Psoas muscle (tissue), 8 donors: ENCODE results near the gene NBL1. TPM values are rescaled to one million over a fixed set of nuclear protein-coding genes. Genes with fewer than 3 reads are reported as not detected.
A peak's percentile ranks its signal among the peaks of the same experiment; 100 is the strongest.

Experiments
- ATAC-seq, 4 donors: fragments of 200-7000 bp; cut with Tn5 transposase; one replicate each; pipeline ENCODE4 v1.9.1; 2020; ENCODE audit warnings: moderate library complexity in 3 of 4, mild to moderate bottlenecking in 2 of 4
- DNase-seq, 2 donors: peaks; one replicate each; pipeline ENCODE4 v3.0.0-alpha.2; 2020
- H3K27ac ChIP-seq: fragments of 200-600 bp; one replicate; pipeline ENCODE4 v1.8.0; 2022
- H3K27me3 ChIP-seq, 3 donors: fragments of 200-600 bp in 1 of 3; one replicate each; pipeline versions ENCODE4 v1.6.1 to v1.8.0; 2013 to 2022; ENCODE audit warnings: low read length in 2 of 3, mild to moderate bottlenecking in 2 of 3, moderate library complexity in 1 of 3; ENCODE audit not compliant: insufficient read depth in 3 of 3
- H3K36me3 ChIP-seq, 2 donors: fragments of 200-600 bp in 1 of 2; one replicate each; pipeline versions ENCODE4 v1.6.1 to v1.8.0; 2013 to 2022; ENCODE audit warnings: low read depth in 1 of 2, mild to moderate bottlenecking in 1 of 2, moderate library complexity in 1 of 2; ENCODE audit not compliant: insufficient read depth in 1 of 2
- H3K4me1 ChIP-seq: fragments of 200-600 bp; one replicate; pipeline ENCODE4 v1.8.0; 2022
- H3K4me3 ChIP-seq: fragments of 200-600 bp; one replicate; pipeline ENCODE4 v1.8.0; 2022; ENCODE audit warnings: mild to moderate bottlenecking
- H3K9me3 ChIP-seq: fragments of 200-600 bp; one replicate; pipeline ENCODE4 v1.8.0; 2022
- CTCF ChIP-seq: fragments of 200-600 bp; IDR thresholded peaks from one replicate; pipeline ENCODE4 v1.8.0; 2022; ENCODE audit warnings: antibody characterized with exemption
- WGBS, 3 donors: extraction: QIAGEN DNeasy Blood & Tissue Kit; methylation state at CpG; one replicate each; pipeline versions ENCODE4 v1.1.6 to v1.1.7; 2013; 5-methylcytosine and 5-hydroxymethylcytosine counted together
- intact Hi-C, 2 donors: fragments of 100-400 bp; cut with DNase I; formaldehyde crosslinking; loops; one replicate each; pipeline versions ENCODE4 v1.11.0 to v1.14.2; 2022
- polyA plus RNA-seq, 3 donors: library from polyadenylated mRNA; stranded (reverse); fragments of 200-250 nt; gene quantifications; one replicate each; pipeline ENCODE4 v1.2.3, GENCODE V29; 2013
- total RNA-seq, 4 donors: library from RNA; stranded (reverse); fragmentation: NEBNext Ultra II Directional in 2 of 4; extraction: Animal tissue kit (Norgen Biotek cat#: 25700) in 2 of 4; gene quantifications; one replicate each; pipeline versions ENCODE4 v1.2.1 to v1.2.4, GENCODE V29; 2021 to 2023
- donor health status: healthy with polysubstance abuse.
- donor health status: DM: no; HTN: no; CAD: no; lungs with moderate emphysema.
- donor health status: Bipolar disorder and iron deficiency.
- donor health status: healthy.
- donor health status: DM: yes; HTN: yes; CAD: no.
- donor health status: DM: no; HTN: no; CAD: no.
- donor health status: DM: no; HTN: no; CAD: no.
- donor health status: DM: yes; HTN: yes; CAD: no.

The NBL1 gene
- total and polyA plus RNA-seq, 7 donors: 11.8 to 22.8 (median 13.0) TPM

DNA sequence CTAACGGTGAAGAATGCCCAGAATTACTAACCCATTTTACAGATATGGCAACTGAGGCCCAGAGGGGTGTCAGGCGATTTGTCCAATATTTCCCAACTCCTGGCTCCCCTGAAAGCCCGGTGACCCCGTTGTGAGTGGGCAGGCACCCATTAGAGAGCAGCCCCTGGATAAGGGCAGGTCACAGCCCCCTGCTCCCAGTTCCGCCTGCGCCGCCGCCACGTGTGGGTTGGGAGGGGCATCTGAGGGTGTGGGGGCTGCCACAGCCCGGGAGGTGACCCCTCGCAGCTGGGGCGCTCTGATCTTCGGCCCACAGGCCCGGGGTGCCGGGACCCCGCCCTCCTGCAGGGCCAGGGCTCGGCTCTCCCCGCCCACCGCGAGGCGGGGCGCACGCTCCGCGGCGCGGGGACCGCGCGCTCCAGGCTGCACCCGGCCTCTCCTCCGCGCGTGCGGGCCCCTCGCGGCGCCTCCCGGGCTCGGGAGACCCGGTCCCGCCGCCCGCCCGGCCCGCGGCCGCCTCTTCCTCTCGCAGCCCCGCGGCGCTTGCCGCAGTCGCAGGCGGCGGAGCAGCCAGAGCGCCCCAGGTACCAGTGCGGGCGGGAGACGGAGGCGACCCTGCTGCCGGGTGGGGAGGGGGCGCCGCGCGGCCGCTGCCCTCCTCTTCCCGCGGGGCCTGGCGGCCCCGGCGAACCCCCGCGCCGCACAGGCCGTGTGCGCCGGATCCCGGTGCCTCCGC lies 20.5 kb downstream of the NBL1 start, which contains the start of gene HTR6:
Gene HTR6 (plus strand): TSS at position 423 of the 733 bp plus-strand sequence. CDS start 879 bp downstream, outside the sequence.
- intact Hi-C loops: loop anchor here in 1 of 2 donors (5.0 kb wide), 1 partner anchor 38 kb away; no protein-coding TSS in a partner anchor
- Histone ChIP-seq H3K4me1 (no peaks in the 10 kb centered on the region), H3K4me3 (peak within 1 kb of the TSS; percentile 34), H3K27ac (no peak within 1 kb of the TSS), H3K36me3 (no peaks in the 10 kb centered on the region), H3K27me3 (peaks cover 0 to 61% (median 16%) of the 10 kb centered on the region in 3 donors), H3K9me3 (no peaks in the 10 kb centered on the region)
- 3 to 6% (median 4%) methylated on average over 22 to 80 of the region's 80 CpGs for WGBS, 3 donors
- no peak for DNase-seq
- TF ChIP-seq CTCF: no peak
- no peak for ATAC-seq

- TF ChIP-seq CTCF: no peak
- intact Hi-C loops: loop anchor here in 1 of 2 donors (5.0 kb wide), 1 partner anchor 37 kb away; no protein-coding TSS in a partner anchor
- peak overlapping the region; percentile 34 for H3K4me3 ChIP-seq
- no peak for DNase-seq
- ATAC-seq: no peak
- no peak overlapping the region for H3K27ac ChIP-seq
- peaks cover 0 to 65% (median 18%) of the 10 kb centered on the region in 3 donors for H3K27me3 ChIP-seq
- H3K36me3 ChIP-seq: no peaks in the 10 kb centered on the region
- H3K9me3 ChIP-seq: no peaks in the 10 kb centered on the region
- H3K4me1 ChIP-seq: no peaks in the 10 kb centered on the region
- 1 to 3% (median 2%) methylated on average over 11 to 23 of the region's 23 CpGs for WGBS, 3 donors
These were observed 21.0 kb downstream of the NBL1 start for GRCh38 chr1:19665186-19665495.

- H3K36me3 ChIP-seq: no peaks in the 10 kb centered on the region
- H3K4me3 ChIP-seq: no peak overlapping the region
- DNase-seq (no peak), ATAC-seq (no peak)
- no peak for TF ChIP-seq CTCF
- peaks cover 0 to 62% (median 18%) of the 10 kb centered on the region in 3 donors for H3K27me3 ChIP-seq
- H3K27ac ChIP-seq: no peak overlapping the region
- H3K4me1 ChIP-seq: no peaks in the 10 kb centered on the region
- no peaks in the 10 kb centered on the region for H3K9me3 ChIP-seq
- intact Hi-C loops: loop anchor here in 1 of 2 donors (5.0 kb wide), 1 partner anchor 37 kb away; no protein-coding TSS in a partner anchor
- WGBS, 3 donors: 9 to 13% (median 12%) methylated on average over 66 to 84 of the region's 84 CpGs
These were observed 21.7 kb downstream of the NBL1 start for GRCh38 chr1:19665496-19666465.

- 64 to 73% (median 71%) methylated on average over 8 of the region's 8 CpGs for WGBS, 3 donors
- Histone ChIP-seq H3K27ac (no peak overlapping the region), H3K4me1 (no peaks in the 10 kb centered on the region), H3K27me3 (peaks cover 0 to 55% (median 20%) of the 10 kb centered on the region in 3 donors), H3K4me3 (no peak overlapping the region), H3K36me3 (no peaks in the 10 kb centered on the region), H3K9me3 (no peaks in the 10 kb centered on the region)
- intact Hi-C loops: loop anchor here in 1 of 2 donors (5.0 kb wide), 1 partner anchor 33 kb away; no protein-coding TSS in a partner anchor
- ATAC-seq (no peak), DNase-seq (no peak)
- TF ChIP-seq CTCF: no peak
These were observed 24.8 kb downstream of the NBL1 start for GRCh38 chr1:19668888-19669287.
